GM21723 (cell line): ENCODE measurements around the gene COL27A1.

Source experiments
- ATAC-seq: cut with Tn5 transposase; IDR thresholded peaks from one replicate; pipeline ENCODE4 v1.9.1; 2021; ENCODE audit warnings: mild to moderate bottlenecking, moderate library complexity; ENCODE audit not compliant: unreplicated experiment

Gene COL27A1

DNA sequence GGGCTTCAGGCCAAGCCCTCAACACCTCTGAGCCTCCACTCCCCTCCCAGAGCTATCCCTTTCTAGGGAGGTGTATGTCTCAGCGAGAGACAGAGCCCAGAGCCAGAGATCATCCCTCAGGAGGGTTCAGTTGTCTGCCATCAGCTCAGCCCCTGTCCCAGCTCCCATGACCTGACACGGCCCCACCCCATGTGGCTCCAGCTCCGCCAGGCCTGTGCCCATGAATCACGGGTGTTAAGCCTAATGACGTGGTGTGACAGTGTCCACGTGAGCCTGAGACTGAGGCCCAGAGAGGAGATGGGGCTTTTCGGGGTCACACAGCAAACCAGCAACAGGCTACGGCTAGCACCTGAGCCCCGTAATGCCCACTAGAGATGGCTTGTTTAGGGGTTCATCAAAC is 106.7 kb downstream of the COL27A1 start:
- ATAC-seq, result no peak

- no peak for ATAC-seq
Observed at GRCh38 chr9:114263853-114264510, 108.6 kb downstream of the COL27A1 start.

DNA sequence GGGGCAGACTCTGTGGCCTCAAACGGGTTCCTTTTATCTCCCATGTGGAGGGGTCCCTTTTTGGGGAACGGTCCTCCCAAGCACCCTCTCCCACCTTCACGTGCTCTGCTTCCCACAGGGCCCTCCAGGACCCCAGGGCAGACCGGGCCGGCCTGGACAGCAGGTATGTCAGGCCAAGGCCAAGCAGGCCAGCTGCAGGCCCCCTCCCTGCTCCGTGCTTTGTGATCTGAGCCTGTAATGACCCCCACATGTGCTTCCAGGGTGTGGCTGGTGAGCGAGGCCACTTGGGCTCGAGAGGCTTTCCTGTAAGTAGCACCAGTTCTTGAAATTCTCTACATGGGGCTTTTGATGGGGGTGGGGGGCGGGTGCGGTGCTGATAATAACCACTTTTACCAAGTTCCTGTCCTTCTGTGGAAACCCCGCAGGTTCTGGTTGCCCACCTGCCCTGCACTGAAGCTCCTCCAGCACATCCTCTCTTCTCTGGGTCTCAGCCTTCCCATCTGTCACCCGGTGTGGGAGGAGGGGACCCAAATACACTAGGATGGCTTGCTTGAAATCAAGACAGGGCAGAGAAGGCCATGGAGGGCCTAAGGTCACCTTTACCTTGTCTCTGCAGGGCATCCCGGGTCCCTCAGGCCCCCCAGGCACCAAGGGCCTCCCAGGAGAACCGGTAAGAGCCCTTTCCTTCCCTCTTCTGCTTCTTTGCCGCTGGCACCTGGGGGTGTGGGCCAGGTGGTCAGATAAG is 109.6 kb downstream of the COL27A1 start:
- ATAC-seq, result no peak

- no peak for ATAC-seq
Observed at GRCh38 chr9:114266969-114267368, 111.6 kb downstream of the COL27A1 start.

GRCh38 chr9:114269023-114269422 is 113.7 kb downstream of the COL27A1 start:
- ATAC-seq, result no peak

- no peak for ATAC-seq
Observed at GRCh38 chr9:114270120-114270975, 115.0 kb downstream of the COL27A1 start.

GRCh38 chr9:114271556-114272510 is 116.5 kb downstream of the COL27A1 start:
- ATAC-seq, result no peak

- no peak for ATAC-seq
Observed at GRCh38 chr9:114272739-114273431, 117.5 kb downstream of the COL27A1 start.

DNA sequence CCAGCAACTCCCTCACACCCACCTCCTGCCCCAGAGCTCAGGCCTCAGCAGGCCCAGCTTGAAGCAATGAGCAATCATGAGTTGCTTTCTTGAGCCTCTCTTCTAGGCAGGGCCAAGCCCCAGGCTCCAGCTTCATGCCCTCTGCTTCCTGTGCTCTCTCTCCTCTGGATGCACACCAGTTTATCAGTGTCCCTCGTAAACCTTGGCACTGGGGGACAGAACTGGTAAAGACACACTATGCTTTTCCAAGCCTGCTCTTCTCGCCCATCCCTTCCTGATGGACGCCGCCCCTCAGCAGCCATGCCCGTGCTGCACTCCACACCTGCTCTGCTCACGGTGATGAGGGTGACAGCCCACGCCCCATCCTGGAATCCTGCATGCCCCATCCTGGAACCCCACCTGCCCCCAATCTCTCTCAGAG is 118.1 kb downstream of the COL27A1 start:
- no peak for ATAC-seq

- ATAC-seq, result no peak
Observed at GRCh38 chr9:114274217-114274616, 118.9 kb downstream of the COL27A1 start.

DNA sequence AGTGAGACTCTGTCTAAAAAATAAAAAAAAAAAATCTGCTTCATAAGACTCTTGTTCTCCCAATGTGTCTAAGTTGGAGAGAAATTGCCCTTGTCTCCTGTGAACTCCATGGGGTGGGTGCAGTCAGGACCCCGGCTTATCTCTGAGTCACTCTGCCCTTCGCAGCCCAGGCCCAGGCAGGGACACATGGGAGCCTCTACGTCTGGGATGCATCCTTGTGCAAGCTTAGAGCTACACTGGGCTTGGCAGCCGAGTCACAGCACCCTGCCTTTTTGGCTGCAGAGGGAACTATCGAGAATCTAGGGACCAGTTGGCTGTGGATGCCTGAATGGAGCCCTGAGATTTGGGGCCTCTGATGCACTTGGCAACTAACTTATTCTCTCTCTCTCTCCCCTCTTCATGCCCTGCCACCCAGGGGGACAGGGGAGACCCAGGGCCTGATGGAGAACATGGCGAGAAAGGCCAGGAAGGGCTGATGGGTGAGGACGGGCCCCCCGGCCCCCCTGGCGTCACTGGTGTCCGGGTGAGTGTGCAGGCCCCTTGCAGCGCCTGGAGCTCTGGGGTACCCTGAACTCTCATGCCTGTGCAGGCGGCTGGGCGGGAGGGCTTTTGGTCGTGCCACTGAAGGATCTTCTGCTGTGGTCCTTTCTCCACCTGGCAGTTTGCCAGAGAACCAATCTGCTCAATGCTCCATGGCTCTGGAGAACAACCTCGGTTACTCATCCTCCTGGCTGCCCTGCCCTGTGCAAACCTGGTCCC is 120.1 kb downstream of the COL27A1 start:
- ATAC-seq, result no peak

GRCh38 chr9:114276908-114277821 is 121.8 kb downstream of the COL27A1 start:
- ATAC-seq, result no peak

- ATAC-seq, result no peak
Observed at GRCh38 chr9:114278356-114278755, 123.0 kb downstream of the COL27A1 start.

- no peak for ATAC-seq
Observed at GRCh38 chr9:114278881-114279570, 123.7 kb downstream of the COL27A1 start.

- ATAC-seq, result no peak
Observed at GRCh38 chr9:114279693-114280092, 124.4 kb downstream of the COL27A1 start.

- no peak for ATAC-seq
Observed at GRCh38 chr9:114280636-114281472, 125.5 kb downstream of the COL27A1 start.
